Stimulated activated CD4-positive, alpha-beta T cell treated with anti-CD3 and anti-CD28 coated beads, TNF-alpha, amount 100 ng/mL, for 1 hour (primary cell): ENCODE measurements around the gene DIABLO.

Experiments used
- DNase-seq, 3 donors: peaks; one replicate each; pipeline ENCODE4 v3.0.0-alpha.2; 2020; ENCODE audit warnings: low read depth in 3 of 3, low spot score in 1 of 3

The DIABLO gene

GRCh38 chr12:122159882-122160281 is 66.0 kb downstream of the DIABLO start:
- no peak for DNase-seq

GRCh38 chr12:122158700-122159285 is 67.1 kb downstream of the DIABLO start:
- DNase-seq, result no peak
